ENCODE measurements around the gene TTC9B.

GRCh38 chr19:40221858-40222619, 3.9 kb upstream of the TTC9B start:
- TF ChIP-seq ZFP3 (CRISPR knock-in tag; IDR thresholded peaks at IDR 0.05) (no peak), POU6F1 (CRISPR knock-in tag; IDR thresholded peaks at IDR 0.05; ENCODE audit: borderline replicate concordance, low read depth) (no peak), PPARA (CRISPR knock-in tag; IDR thresholded peaks at IDR 0.05; ENCODE audit: borderline replicate concordance) (no peak), OSR1 (CRISPR knock-in tag; IDR thresholded peaks at IDR 0.05) (no peak), ZC3H10 (CRISPR knock-in tag; IDR thresholded peaks at IDR 0.05) (no peak)
